ENCODE results near the gene TLX1. TPM values are rescaled to one million over a fixed set of nuclear protein-coding genes. Genes with fewer than 3 reads are reported as not detected.

The TLX1 gene
- polyA plus RNA-seq, 1 donor (not counting 4 experiments of a cell fraction or from before 2014, with no cell fraction given): not detected

DNA sequence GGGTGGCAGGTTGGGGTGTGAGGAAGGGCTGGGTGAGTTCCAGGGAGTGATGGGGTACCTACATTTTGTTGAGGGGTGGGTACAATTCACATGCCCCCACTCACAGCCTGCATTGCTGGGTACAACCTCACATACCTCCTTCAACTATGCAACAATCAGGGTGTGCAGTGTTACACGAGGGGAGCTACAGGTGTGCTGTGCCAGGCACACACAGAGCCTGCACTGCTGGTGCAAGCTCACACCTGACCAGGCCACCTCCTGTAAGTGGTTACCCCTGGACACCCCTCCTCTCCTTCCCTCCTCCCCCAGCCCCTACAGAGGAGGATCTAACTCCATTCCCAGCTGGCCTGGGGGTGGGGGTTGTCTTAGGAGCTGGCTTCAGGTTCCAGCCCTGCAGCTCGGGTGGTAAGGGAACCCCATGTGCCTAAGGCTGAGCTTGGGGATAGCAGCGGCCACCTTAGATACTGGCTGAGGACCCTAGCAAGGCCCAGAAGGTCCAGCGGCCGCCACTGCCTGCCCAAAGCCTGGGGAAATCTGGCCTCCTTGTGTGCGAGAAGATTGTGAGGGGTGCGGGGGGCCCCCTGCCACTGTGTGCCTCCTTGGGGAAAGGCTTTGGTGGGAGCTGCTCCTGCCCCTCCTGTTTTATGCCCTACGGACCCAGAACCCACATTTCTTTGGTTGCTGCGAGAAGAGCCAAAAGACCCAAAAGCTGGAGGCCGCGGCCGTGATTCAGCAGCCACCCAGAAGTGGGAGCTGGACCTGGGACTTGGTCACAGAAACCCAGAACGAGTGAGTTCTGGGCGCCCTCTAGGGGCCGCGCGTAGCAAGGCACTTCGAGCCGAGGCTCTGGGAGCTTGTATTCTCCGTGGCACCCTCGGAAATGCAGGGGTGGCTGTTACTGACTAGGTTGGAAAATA is 10.8 kb downstream of the TLX1 start:
- DNase-seq (ENCODE audit: low read depth, low spot score): peak; percentile 25
- no peak overlapping the region for H3K9ac ChIP-seq (ENCODE audit: control insufficient read depth, extremely low read depth, insufficient read depth, low read length)
- no peaks in the 10 kb centered on the region for H3K36me3 ChIP-seq (ENCODE audit: control insufficient read depth in 2 of 2, extremely low read depth in 1 of 2, insufficient read depth in 2 of 2, low read length in 2 of 2)
- dilution Hi-C loops (cut with MboI; ENCODE audit: extremely low pct_ligation_motif_present, low sequenced_read_pairs): no loop called here
- no peak overlapping the region for H3K4me3 ChIP-seq (ENCODE audit: control insufficient read depth in 2 of 3, extremely low read depth in 1 of 3, insufficient read depth in 2 of 3, low read depth in 1 of 3, low read length in 3 of 3)
- H3K4me2 ChIP-seq (ENCODE audit: control insufficient read depth, extremely low read depth, insufficient read depth, low read depth, low read length): peak overlapping the region; percentile 0
- TF ChIP-seq EZH2 (IDR thresholded peaks at IDR 0.05; ENCODE audit: low read length): no peak
- TF ChIP-seq CTCF (optimal IDR thresholded peaks at IDR 0.05 in 1 of 3, IDR thresholded peaks at IDR 0.05 in 1 of 3, conservative IDR thresholded peaks at IDR 0.05 in 1 of 3; ENCODE audit: extremely low read depth in 1 of 3, insufficient read depth in 2 of 3, low read length in 3 of 3): peak; percentile 92 to 97 (median 94)
- peaks cover 13% of the 10 kb centered on the region for H3K4me1 ChIP-seq (ENCODE audit: control insufficient read depth, extremely low read depth, insufficient read depth, low read length)
- FAIRE-seq: peak; percentile 80
- H2AFZ ChIP-seq (ENCODE audit: control insufficient read depth, low read length): no peak overlapping the region
- H3K9me1 ChIP-seq (ENCODE audit: control insufficient read depth, extremely low read depth, insufficient read depth, low read length): no peaks in the 10 kb centered on the region
- no peak overlapping the region for H3K27ac ChIP-seq (ENCODE audit: control insufficient read depth, insufficient read depth, low read length)
- peaks cover 98% of the 10 kb centered on the region for H3K27me3 ChIP-seq (ENCODE audit: control insufficient read depth, extremely low read depth, insufficient read depth, low read length)
- H3K9me3 ChIP-seq (ENCODE audit: control insufficient read depth, low read depth, low read length): no peaks in the 10 kb centered on the region
- peaks cover 2% of the 10 kb centered on the region for H4K20me1 ChIP-seq (ENCODE audit: control insufficient read depth, extremely low read depth, insufficient read depth, low read length)
- no peaks in the 10 kb centered on the region for H3K79me2 ChIP-seq (ENCODE audit: control insufficient read depth, insufficient read depth, low read length)

GRCh38 chr10:101142533-101143344 is 11.6 kb downstream of the TLX1 start:
- Histone ChIP-seq H3K27ac (ENCODE audit: control insufficient read depth, insufficient read depth, low read length) (no peak overlapping the region), H3K79me2 (ENCODE audit: control insufficient read depth, insufficient read depth, low read length) (no peaks in the 10 kb centered on the region), H3K36me3 (ENCODE audit: control insufficient read depth in 2 of 2, extremely low read depth in 1 of 2, insufficient read depth in 2 of 2, low read length in 2 of 2) (no peaks in the 10 kb centered on the region), H3K9ac (ENCODE audit: control insufficient read depth, extremely low read depth, insufficient read depth, low read length) (no peak overlapping the region), H3K4me3 (ENCODE audit: control insufficient read depth in 2 of 3, extremely low read depth in 1 of 3, insufficient read depth in 2 of 3, low read depth in 1 of 3, low read length in 3 of 3) (no peak overlapping the region), H3K4me1 (ENCODE audit: control insufficient read depth, extremely low read depth, insufficient read depth, low read length) (peaks cover 13% of the 10 kb centered on the region), H4K20me1 (ENCODE audit: control insufficient read depth, extremely low read depth, insufficient read depth, low read length) (peaks cover 2% of the 10 kb centered on the region), H3K4me2 (ENCODE audit: control insufficient read depth, extremely low read depth, insufficient read depth, low read depth, low read length) (peak overlapping the region; percentile 0), H3K27me3 (ENCODE audit: control insufficient read depth, extremely low read depth, insufficient read depth, low read length) (peaks cover 98% of the 10 kb centered on the region), H2AFZ (ENCODE audit: control insufficient read depth, low read length) (no peak overlapping the region), H3K9me3 (ENCODE audit: control insufficient read depth, low read depth, low read length) (no peaks in the 10 kb centered on the region), H3K9me1 (ENCODE audit: control insufficient read depth, extremely low read depth, insufficient read depth, low read length) (no peaks in the 10 kb centered on the region)
- FAIRE-seq (no peak), DNase-seq (ENCODE audit: low read depth, low spot score) (no peak)
- TF ChIP-seq EZH2 (IDR thresholded peaks at IDR 0.05; ENCODE audit: low read length): peak; percentile 67
- TF ChIP-seq CTCF (optimal IDR thresholded peaks at IDR 0.05 in 1 of 3, IDR thresholded peaks at IDR 0.05 in 1 of 3, conservative IDR thresholded peaks at IDR 0.05 in 1 of 3; ENCODE audit: extremely low read depth in 1 of 3, insufficient read depth in 2 of 3, low read length in 3 of 3): no peak
- dilution Hi-C loops (cut with MboI; ENCODE audit: extremely low pct_ligation_motif_present, low sequenced_read_pairs): no loop called here

All from keratinocyte (primary cell).